H9 (cell line): ENCODE data around the gene TBC1D24. TPM values are rescaled to one million over a fixed set of nuclear protein-coding genes. Genes with fewer than 3 reads are reported as not detected.
A peak's percentile ranks its signal among the peaks of the same experiment; 100 is the strongest.

Experiments used
- DNase-seq: peaks from one replicate; pipeline ENCODE4 v3.0.0-alpha.2; 2017
- H2AFZ ChIP-seq: one replicate; pipeline ENCODE4 v1.6.1; 2013; ENCODE audit warnings: mild to moderate bottlenecking, low read length, control low read depth, moderate library complexity
- H2AK5ac ChIP-seq: 2 replicates; pipeline ENCODE4 v1.6.1; 2013; ENCODE audit warnings: low read length, control low read depth, mixed read lengths; ENCODE audit not compliant: insufficient read length
- H2BK120ac ChIP-seq: one replicate; pipeline ENCODE4 v1.6.1; 2013; ENCODE audit warnings: low read depth, mild to moderate bottlenecking, low read length, control low read depth, inconsistent platforms; ENCODE audit not compliant: poor library complexity, severe bottlenecking
- H2BK12ac ChIP-seq: 2 replicates; pipeline ENCODE4 v1.6.1; 2013; ENCODE audit warnings: low read length, control low read depth, mixed read lengths, low read depth; ENCODE audit not compliant: insufficient read length
- H2BK15ac ChIP-seq: 2 replicates; pipeline ENCODE4 v1.6.1; 2013; ENCODE audit warnings: low read depth, low read length, control low read depth
- H2BK20ac ChIP-seq: one replicate; pipeline ENCODE4 v1.6.1; 2013; ENCODE audit warnings: low read depth, mild to moderate bottlenecking, low read length, control low read depth, inconsistent platforms; ENCODE audit not compliant: poor library complexity, severe bottlenecking
- H2BK5ac ChIP-seq: 2 replicates; pipeline ENCODE4 v1.6.1; 2013; ENCODE audit warnings: low read length, control low read depth, mixed read lengths; ENCODE audit not compliant: insufficient read length
- H3K14ac ChIP-seq: 2 replicates; pipeline ENCODE4 v1.6.1; 2013; ENCODE audit warnings: low read length, control low read depth; ENCODE audit not compliant: insufficient read depth
- H3K18ac ChIP-seq: 2 replicates; pipeline ENCODE4 v1.6.1; 2013; ENCODE audit warnings: low read depth, mild to moderate bottlenecking, mixed read lengths, low read length, control low read depth; ENCODE audit not compliant: insufficient read length
- H3K23ac ChIP-seq: 2 replicates; pipeline ENCODE4 v1.6.1; 2013; ENCODE audit warnings: low read length, control low read depth, mixed read lengths, low read depth; ENCODE audit not compliant: insufficient read length
- H3K23me2 ChIP-seq: 2 replicates; pipeline ENCODE4 v1.6.1; 2013; ENCODE audit warnings: low read depth, mild to moderate bottlenecking, mixed read lengths, low read length, control low read depth; ENCODE audit not compliant: insufficient read length, poor library complexity, severe bottlenecking
- H3K27ac ChIP-seq: 2 replicates; pipeline ENCODE4 v1.5.1; 2013; ENCODE audit warnings: low read length, control low read depth, mixed read lengths, low read depth; ENCODE audit not compliant: insufficient read length
- H3K27me3 ChIP-seq: 2 replicates; pipeline ENCODE4 v1.6.1; 2013; ENCODE audit warnings: low read length, control low read depth, inconsistent platforms; ENCODE audit not compliant: insufficient read depth
- H3K4ac ChIP-seq: 2 replicates; pipeline ENCODE4 v1.6.1; 2013; ENCODE audit warnings: low read depth, mild to moderate bottlenecking, control low read depth, inconsistent platforms, low read length, moderate library complexity
- H3K4me1 ChIP-seq: 2 replicates; pipeline ENCODE4 v1.6.1; 2013; ENCODE audit warnings: low read length, control low read depth, inconsistent platforms; ENCODE audit not compliant: insufficient read depth
- H3K4me2 ChIP-seq: 2 replicates; pipeline ENCODE4 v1.6.1; 2013; ENCODE audit warnings: low read length, control low read depth, mixed read lengths; ENCODE audit not compliant: insufficient read length, insufficient read depth
- H3K56ac ChIP-seq: 2 replicates; pipeline ENCODE4 v1.6.1; 2013; ENCODE audit warnings: low read depth, mild to moderate bottlenecking, mixed read lengths, low read length, control low read depth; ENCODE audit not compliant: insufficient read length
- H3K79me1 ChIP-seq: 2 replicates; pipeline ENCODE4 v1.6.1; 2013; ENCODE audit warnings: low read depth, mild to moderate bottlenecking, moderate library complexity, low read length, control low read depth, inconsistent platforms; ENCODE audit not compliant: insufficient read depth, poor library complexity, severe bottlenecking
- H3K79me2 ChIP-seq: 2 replicates; pipeline ENCODE4 v1.6.1; 2013; ENCODE audit warnings: low read length, control low read depth, inconsistent platforms; ENCODE audit not compliant: insufficient read depth
- H3K9ac ChIP-seq: 2 replicates; pipeline ENCODE4 v1.6.1; 2013; ENCODE audit warnings: low read length, control low read depth, mixed read lengths; ENCODE audit not compliant: insufficient read length; ENCODE audit errors: extremely low read depth
- H3K9me3 ChIP-seq: one replicate; pipeline ENCODE4 v1.6.1; 2013; ENCODE audit warnings: low read depth, low read length, inconsistent platforms; ENCODE audit not compliant: control insufficient read depth
- H3T11ph ChIP-seq: one replicate; pipeline ENCODE4 v1.6.1; 2013; ENCODE audit warnings: mild to moderate bottlenecking, low read length, control low read depth, inconsistent platforms
- H4K20me1 ChIP-seq: one replicate; pipeline ENCODE4 v1.6.1; 2013; ENCODE audit not compliant: control insufficient read depth, insufficient read length, insufficient read depth
- H4K5ac ChIP-seq: 2 replicates; pipeline ENCODE4 v1.6.1; 2013; ENCODE audit warnings: low read depth, mild to moderate bottlenecking, mixed read lengths, low read length, control low read depth; ENCODE audit not compliant: insufficient read length
- H4K8ac ChIP-seq: replicated peaks from 2 replicates; pipeline ENCODE4 v1.6.1; 2013; ENCODE audit warnings: low read length, control low read depth, mixed read lengths, low read depth; ENCODE audit not compliant: insufficient read length
- H4K91ac ChIP-seq: 2 replicates; pipeline ENCODE4 v1.6.1; 2013; ENCODE audit warnings: low read depth, mild to moderate bottlenecking, moderate library complexity, mixed read lengths, low read length, control low read depth; ENCODE audit not compliant: insufficient read length
- H3K27ac Mint-ChIP-seq, 3 experiments: 2 replicates in 2 of 3; 3 replicates in 1 of 3; pipeline ENCODE4 v1.8.0; 2020 to 2021; ENCODE audit warnings: mixed read lengths in 3 of 3, mild to moderate bottlenecking in 1 of 3, moderate library complexity in 1 of 3
- H3K27me3 Mint-ChIP-seq: 2 replicates; pipeline ENCODE4 v1.8.0; 2021; ENCODE audit warnings: low read depth, mild to moderate bottlenecking, moderate library complexity, mixed read lengths
- H3K36me3 Mint-ChIP-seq, 3 experiments: 2 replicates in 2 of 3; 3 replicates in 1 of 3; pipeline ENCODE4 v1.8.0; 2020 to 2021; ENCODE audit warnings: low read depth in 3 of 3, mixed read lengths in 3 of 3; ENCODE audit not compliant: insufficient read depth in 1 of 3
- H3K4me1 Mint-ChIP-seq, 2 experiments: 2 replicates each; pipeline ENCODE4 v1.8.0; 2020; ENCODE audit warnings: mixed read lengths in 2 of 2
- H3K4me3 Mint-ChIP-seq, 2 experiments: 2 replicates in 1 of 2; 3 replicates in 1 of 2; pipeline ENCODE4 v1.8.0; 2020 to 2021; ENCODE audit warnings: mild to moderate bottlenecking in 2 of 2, mixed read lengths in 2 of 2, moderate library complexity in 1 of 2
- H3K9me3 Mint-ChIP-seq, 2 experiments: 2 replicates in 1 of 2; 3 replicates in 1 of 2; pipeline ENCODE4 v1.8.0; 2020; ENCODE audit warnings: mild to moderate bottlenecking in 2 of 2, mixed read lengths in 2 of 2, moderate library complexity in 1 of 2
- CTCF ChIP-seq: fragments of 200-600 bp; sonication (generic); conservative IDR thresholded peaks from 3 replicates; pipeline ENCODE4 v1.8.0; 2021; ENCODE audit warnings: antibody characterized with exemption, mild to moderate bottlenecking
- WGBS: extraction: QIAGEN DNeasy Blood & Tissue Kit; methylation state at CpG from one replicate; pipeline ENCODE4 v1.1.7; 2013; ENCODE audit warnings: missing lambda C conversion rate, low lambda C conversion rate, mixed read lengths; ENCODE audit not compliant: insufficient read length; ENCODE audit errors: extremely low coverage; 5-methylcytosine and 5-hydroxymethylcytosine counted together
- total RNA-seq: library from RNA; stranded (reverse); gene quantifications from 2 replicates; pipeline ENCODE4 v1.2.1, GENCODE V29; 2021

The TBC1D24 gene
- total RNA-seq, 1 experiment from 2014 or later, result 19.0 TPM

GRCh38 chr16:2456551-2457153 lies 18.3 kb upstream of the TBC1D24 start:
- Histone ChIP-seq H3K14ac (no peak overlapping the region), H3K79me2 (0 out of 2 replicates have a peak, but pooled peaks cover 2% of the 10 kb centered on the region), H3K9me3 (no peaks in the 10 kb centered on the region), H2AK5ac (no peak overlapping the region), H3K4ac (no peak overlapping the region), H3K4me1 (peaks cover 2% of the 10 kb centered on the region; the same call in 1 of the 2 replicates), H3K79me1 (peaks cover 7% of the 10 kb centered on the region), H3K56ac (no peak overlapping the region), H3K23ac (no peak overlapping the region), H2BK12ac (no peak overlapping the region), H2BK15ac (no peak overlapping the region), H4K8ac (no peak overlapping the region), H2BK120ac (no peak overlapping the region), H3K9ac (no peak overlapping the region), H3K27me3 (no peaks in the 10 kb centered on the region), H2AFZ (no peak overlapping the region), H4K20me1 (no peaks in the 10 kb centered on the region), H3K18ac (no peak overlapping the region), H4K91ac (no peak overlapping the region), H4K5ac (no peak overlapping the region), H3T11ph (no peak overlapping the region), H2BK5ac (no peak overlapping the region), H3K4me2 (no peak overlapping the region), H3K23me2 (peaks cover 11% of the 10 kb centered on the region), H3K27ac (no peak overlapping the region), H2BK20ac (no peak overlapping the region)
- H3K27me3 Mint-ChIP-seq, result no peaks in the 10 kb centered on the region
- no peaks in the 10 kb centered on the region for H3K9me3 Mint-ChIP-seq
- H3K36me3 Mint-ChIP-seq, result peaks cover 31 to 66% (median 60%) of the 10 kb centered on the region in 3 experiments
- no CpG with 5 or more reads among the region's 21 CpGs for WGBS
- DNase-seq, result no peak
- no peak for TF ChIP-seq CTCF
- H3K4me1 Mint-ChIP-seq, result peaks cover 9 to 20% of the 10 kb centered on the region in 2 experiments
- H3K27ac Mint-ChIP-seq, result peak overlapping the region in 1 of 3 experiments; percentile 53; a peak in 4 of 7 replicates
- no peak overlapping the region for H3K4me3 Mint-ChIP-seq
